NCI-H2196 (cell line): ENCODE results near the gene PLEKHG1.

Source experiments
- DNase-seq: peaks from one replicate; lab custom pipeline; 2025; ENCODE audit not compliant: unreplicated experiment; lab: John Stamatoyannopoulos, UW

PLEKHG1 gene

GRCh38 chr6:150599199-150600009, at the start of gene PLEKHG1:
Gene PLEKHG1 (plus strand): TSS chr6:150599885. CDS start chr6:150733682, 133,797 bp downstream.
- peak; percentile 31 for DNase-seq

- DNase-seq: no peak
Observed at GRCh38 chr6:150550244-150550643, 49.4 kb upstream of the PLEKHG1 start.

- DNase-seq: no peak
Observed at GRCh38 chr6:150557043-150557599, 42.6 kb upstream of the PLEKHG1 start.

- no peak for DNase-seq
Observed at GRCh38 chr6:150560004-150560883, 39.4 kb upstream of the PLEKHG1 start.

GRCh38 chr6:150560884-150561219, 38.8 kb upstream of the PLEKHG1 start:
- no peak for DNase-seq

GRCh38 chr6:150565945-150566344, 33.7 kb upstream of the PLEKHG1 start:
- no peak for DNase-seq

- no peak for DNase-seq
Observed at GRCh38 chr6:150566486-150566885, 33.2 kb upstream of the PLEKHG1 start.

- peak; percentile 19 for DNase-seq
Observed at GRCh38 chr6:150567380-150567779, 32.3 kb upstream of the PLEKHG1 start.

- DNase-seq: no peak
Observed at GRCh38 chr6:150567823-150568383, 31.8 kb upstream of the PLEKHG1 start.

- no peak for DNase-seq
Observed at GRCh38 chr6:150568560-150568959, 31.1 kb upstream of the PLEKHG1 start.

GRCh38 chr6:150569161-150569560, 30.5 kb upstream of the PLEKHG1 start:
- DNase-seq: no peak

- no peak for DNase-seq
Observed at GRCh38 chr6:150573041-150573681, 26.5 kb upstream of the PLEKHG1 start.

GRCh38 chr6:150575836-150576235, 23.8 kb upstream of the PLEKHG1 start:
- DNase-seq: no peak

GRCh38 chr6:150576651-150577226, 22.9 kb upstream of the PLEKHG1 start:
- DNase-seq: no peak

GRCh38 chr6:150579611-150580010, 20.1 kb upstream of the PLEKHG1 start:
- no peak for DNase-seq

GRCh38 chr6:150580489-150580888, 19.2 kb upstream of the PLEKHG1 start:
- no peak for DNase-seq

GRCh38 chr6:150584065-150584464, 15.6 kb upstream of the PLEKHG1 start:
- DNase-seq: no peak

GRCh38 chr6:150584596-150584995, 15.1 kb upstream of the PLEKHG1 start:
- DNase-seq: no peak

GRCh38 chr6:150586850-150587359, 12.8 kb upstream of the PLEKHG1 start:
- no peak for DNase-seq

- no peak for DNase-seq
Observed at GRCh38 chr6:150587637-150588036, 12.0 kb upstream of the PLEKHG1 start.
